Mammary epithelial cell (primary cell): ENCODE results near the gene DLK2.

ENCODE experiments used
- CTCF ChIP-seq, 2 donors: IDR thresholded peaks in 1 of 2; conservative IDR thresholded peaks in 1 of 2; 2 replicates each; pipeline ENCODE4 v1.5.1; 2011 to 2012; ENCODE audit warnings: inconsistent platforms in 2 of 2, low read length in 2 of 2, mild to moderate bottlenecking in 2 of 2, control low read depth in 1 of 2, low read depth in 1 of 2; ENCODE audit not compliant: insufficient read depth in 1 of 2; ENCODE audit errors: extremely low read depth in 1 of 2
- EZH2 ChIP-seq: IDR thresholded peaks from 2 replicates; pipeline ENCODE4 v1.6.1; 2012; ENCODE audit warnings: low read length, inconsistent platforms, borderline replicate concordance

DNA sequence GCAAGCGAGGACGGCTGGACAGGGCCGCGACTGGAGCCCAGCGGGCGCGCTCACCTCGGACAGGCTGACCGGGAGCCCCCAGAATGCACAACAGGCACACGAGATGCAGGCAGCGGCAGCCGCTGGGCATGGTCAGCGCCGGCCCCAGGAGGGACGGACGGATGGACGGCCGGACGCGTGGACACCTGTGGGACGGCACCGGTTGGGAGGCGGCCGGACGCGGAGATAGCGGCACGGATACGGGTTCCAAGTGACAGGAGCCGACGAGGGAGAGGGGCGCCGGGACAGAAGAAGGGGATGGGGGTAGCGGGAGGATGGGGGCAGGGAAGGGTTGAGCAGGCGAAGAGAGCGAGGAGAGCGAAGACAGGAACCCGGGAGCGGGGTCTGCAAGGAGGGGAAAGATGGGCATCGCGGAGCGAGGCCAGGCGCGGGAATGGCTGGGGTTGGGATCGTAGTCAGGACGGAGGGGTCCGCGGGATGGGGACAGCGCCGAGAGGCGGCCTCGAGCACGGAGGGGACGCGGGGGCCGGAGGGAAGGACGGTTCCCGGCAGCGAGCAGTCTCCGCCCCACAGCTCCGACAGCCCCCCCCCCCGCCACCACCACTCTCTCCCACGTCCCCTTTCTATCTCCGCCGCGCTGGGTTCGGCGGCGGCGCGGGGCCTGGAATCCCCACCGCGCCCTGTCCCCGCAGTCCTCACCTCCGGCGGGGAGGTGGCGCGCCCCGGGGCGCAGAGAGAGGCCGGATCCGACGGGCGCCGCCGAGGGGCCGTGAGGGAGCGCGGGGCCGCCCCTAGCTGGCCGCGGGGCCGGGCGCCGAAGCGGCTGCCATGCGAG is 435 bp downstream of the DLK2 start:
- TF ChIP-seq CTCF (conservative IDR thresholded peaks at IDR 0.05 in 1 of 2, IDR thresholded peaks at IDR 0.05 in 1 of 2; ENCODE audit: extremely low read depth in 1 of 2, insufficient read depth in 1 of 2, low read depth in 1 of 2, low read length in 2 of 2) (no peak), EZH2 (no peak)
